T-helper 17 cell (primary cell): ENCODE data around the gene ADARB1. TPM values are rescaled to one million over a fixed set of nuclear protein-coding genes. Genes with fewer than 3 reads are reported as not detected.
A peak's percentile ranks its signal among the peaks of the same experiment; 100 is the strongest.

Source experiments
- ATAC-seq: fragments of 150-1000 bp; cut with Tn5 transposase; 2 replicates; pipeline ENCODE4 v1.10.0; 2021; ENCODE audit warnings: mild to moderate bottlenecking, moderate library complexity
- DNase-seq, 3 donors: peaks; one replicate each; pipeline versions ENCODE4 v3.0.0 to v3.0.0-alpha.2; 2020 to 2021
- H3K9me3 ChIP-seq: one replicate; pipeline ENCODE4 v1.7.0; 2013; ENCODE audit warnings: low read length, mild to moderate bottlenecking; ENCODE audit not compliant: control insufficient read depth, poor library complexity, severe bottlenecking
- H3K27ac Mint-ChIP-seq: one replicate; pipeline ENCODE4 v1.8.0; 2022; ENCODE audit warnings: mild to moderate bottlenecking, moderate library complexity, mixed read lengths
- H3K27me3 Mint-ChIP-seq: one replicate; pipeline ENCODE4 v1.8.0; 2022; ENCODE audit warnings: mixed read lengths
- H3K36me3 Mint-ChIP-seq: one replicate; pipeline ENCODE4 v1.8.0; 2022; ENCODE audit warnings: low read depth, mixed read lengths
- H3K4me1 Mint-ChIP-seq: one replicate; pipeline ENCODE4 v1.8.0; 2022; ENCODE audit warnings: mild to moderate bottlenecking, mixed read lengths
- H3K4me3 Mint-ChIP-seq: one replicate; pipeline ENCODE4 v1.8.0; 2022; ENCODE audit warnings: mild to moderate bottlenecking, moderate library complexity, mixed read lengths
- total RNA-seq, 4 donors: library from RNA in 2 of 4; stranded (reverse) in 2 of 4; gene quantifications; one replicate each; pipeline ENCODE4 v1.2.3 and lab custom pipeline; 2022 to 2026

Gene ADARB1
- total RNA-seq, 2 donors from 2014 or later = 28.4 to 37.0 TPM

DNA sequence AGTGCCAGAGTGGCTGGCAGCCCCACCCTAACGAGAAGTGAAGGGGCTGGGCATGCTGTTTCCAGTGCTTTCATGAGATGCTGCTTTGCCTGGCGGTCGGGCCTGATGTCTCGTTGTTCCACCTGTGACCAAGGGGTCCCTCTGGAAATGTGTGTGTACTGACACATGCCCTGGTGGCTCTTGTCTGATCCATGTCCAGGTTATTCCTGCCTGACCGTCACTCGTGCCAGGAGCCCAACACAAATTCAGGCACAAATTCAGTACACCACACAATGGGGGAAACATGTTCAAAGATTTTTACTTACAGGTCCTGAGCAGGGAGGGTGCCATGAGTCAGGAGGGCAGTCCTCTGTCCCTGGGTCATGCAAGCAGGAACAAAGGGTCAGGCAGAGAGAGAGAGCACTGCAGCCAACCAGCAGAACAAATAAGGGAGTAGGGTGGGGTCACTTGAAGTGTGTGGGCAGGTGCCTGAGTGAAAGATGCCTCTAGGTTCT is 76.3 kb downstream of the ADARB1 start:
- H3K4me1 Mint-ChIP-seq = peaks cover 30% of the 10 kb centered on the region
- ATAC-seq (no peak), DNase-seq (no peak)
- no peaks in the 10 kb centered on the region for H3K27me3 Mint-ChIP-seq
- no peak overlapping the region for H3K4me3 Mint-ChIP-seq
- H3K36me3 Mint-ChIP-seq = peaks cover 3% of the 10 kb centered on the region
- no peaks in the 10 kb centered on the region for H3K9me3 ChIP-seq
- no peak overlapping the region for H3K27ac Mint-ChIP-seq

GRCh38 chr21:45151445-45152160 is 77.2 kb downstream of the ADARB1 start:
- no peaks in the 10 kb centered on the region for H3K9me3 ChIP-seq
- no peak for DNase-seq
- Mint-ChIP-seq H3K4me1 (peaks cover 33% of the 10 kb centered on the region), H3K36me3 (peaks cover 3% of the 10 kb centered on the region), H3K4me3 (peak overlapping the region; percentile 88), H3K27me3 (no peaks in the 10 kb centered on the region), H3K27ac (peak overlapping the region; percentile 89)
- no peak for ATAC-seq

- H3K4me3 Mint-ChIP-seq = peak overlapping the region; percentile 88
- H3K9me3 ChIP-seq = no peaks in the 10 kb centered on the region
- DNase-seq (peak; percentile 31 to 48 (median 41)), ATAC-seq (peak; percentile 88)
- H3K27me3 Mint-ChIP-seq = no peaks in the 10 kb centered on the region
- H3K4me1 Mint-ChIP-seq = peaks cover 36% of the 10 kb centered on the region
- H3K36me3 Mint-ChIP-seq = peaks cover 3% of the 10 kb centered on the region
- H3K27ac Mint-ChIP-seq = peak overlapping the region; percentile 89
Observed at GRCh38 chr21:45152265-45152746, 77.9 kb downstream of the ADARB1 start.

DNA sequence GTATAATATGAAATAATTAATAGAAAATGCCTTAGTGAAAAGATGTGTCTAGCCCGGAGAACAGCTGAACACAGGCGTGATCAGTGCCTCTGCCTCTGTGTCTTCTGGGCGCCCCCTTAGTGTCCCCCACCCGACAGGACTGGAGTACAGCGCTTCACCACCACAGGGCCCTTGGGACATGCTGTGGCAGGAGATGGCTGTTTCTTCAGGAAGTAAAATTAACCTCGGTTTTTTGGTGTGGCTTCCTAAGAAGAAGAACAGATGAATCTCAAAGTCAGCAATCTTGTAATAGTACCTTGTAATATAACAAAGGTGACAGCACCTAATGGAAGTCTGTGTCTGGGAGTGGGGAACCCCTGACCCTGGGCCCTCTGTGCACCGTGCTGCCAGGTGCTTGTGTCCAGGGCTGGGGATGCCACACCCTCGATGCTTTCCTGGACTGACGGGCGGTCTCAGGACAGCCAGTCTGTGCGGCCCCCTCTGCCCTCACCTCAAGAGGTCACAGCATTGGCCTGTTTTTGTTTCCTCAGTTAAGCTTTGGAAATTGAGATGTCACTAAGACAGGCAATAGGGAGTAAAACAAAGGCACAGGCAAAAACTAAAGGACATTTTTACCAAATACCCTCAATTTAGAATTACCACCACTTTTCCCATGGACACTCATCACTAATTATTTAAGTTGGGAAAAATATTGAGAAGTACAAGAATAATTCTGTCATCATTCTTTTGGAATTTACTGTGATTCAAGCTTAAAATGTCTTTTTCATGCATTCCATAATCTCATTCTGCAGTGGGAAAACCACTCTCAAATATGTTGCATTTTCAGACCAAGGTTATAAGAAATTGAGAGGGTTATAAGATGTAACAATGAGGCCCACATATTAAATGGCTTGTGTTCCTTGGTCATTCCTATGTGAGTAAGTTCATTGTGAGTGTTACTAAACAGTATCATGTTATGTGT is 79.3 kb downstream of the ADARB1 start:
- no peak for DNase-seq
- Mint-ChIP-seq H3K4me1 (peaks cover 38% of the 10 kb centered on the region), H3K36me3 (peaks cover 3% of the 10 kb centered on the region), H3K4me3 (peak overlapping the region; percentile 63), H3K27ac (peak overlapping the region; percentile 89), H3K27me3 (no peaks in the 10 kb centered on the region)
- H3K9me3 ChIP-seq = no peaks in the 10 kb centered on the region
- ATAC-seq = no peak

GRCh38 chr21:45154511-45155508 is 80.4 kb downstream of the ADARB1 start:
- ATAC-seq (peak; percentile 77), DNase-seq (peak in 1 of 3 donors; percentile 18)
- H3K27me3 Mint-ChIP-seq = no peaks in the 10 kb centered on the region
- H3K27ac Mint-ChIP-seq = peak overlapping the region; percentile 1
- peak overlapping the region; percentile 49 for H3K4me3 Mint-ChIP-seq
- H3K4me1 Mint-ChIP-seq = peaks cover 39% of the 10 kb centered on the region
- H3K36me3 Mint-ChIP-seq = peaks cover 3% of the 10 kb centered on the region
- H3K9me3 ChIP-seq = no peaks in the 10 kb centered on the region

- H3K9me3 ChIP-seq = no peaks in the 10 kb centered on the region
- peaks cover 36% of the 10 kb centered on the region for H3K4me1 Mint-ChIP-seq
- DNase-seq = no peak
- H3K36me3 Mint-ChIP-seq = peaks cover 3% of the 10 kb centered on the region
- no peak overlapping the region for H3K4me3 Mint-ChIP-seq
- no peaks in the 10 kb centered on the region for H3K27me3 Mint-ChIP-seq
- no peak for ATAC-seq
- H3K27ac Mint-ChIP-seq = peak overlapping the region; percentile 1
Observed at GRCh38 chr21:45155910-45156309, 81.5 kb downstream of the ADARB1 start.

DNA sequence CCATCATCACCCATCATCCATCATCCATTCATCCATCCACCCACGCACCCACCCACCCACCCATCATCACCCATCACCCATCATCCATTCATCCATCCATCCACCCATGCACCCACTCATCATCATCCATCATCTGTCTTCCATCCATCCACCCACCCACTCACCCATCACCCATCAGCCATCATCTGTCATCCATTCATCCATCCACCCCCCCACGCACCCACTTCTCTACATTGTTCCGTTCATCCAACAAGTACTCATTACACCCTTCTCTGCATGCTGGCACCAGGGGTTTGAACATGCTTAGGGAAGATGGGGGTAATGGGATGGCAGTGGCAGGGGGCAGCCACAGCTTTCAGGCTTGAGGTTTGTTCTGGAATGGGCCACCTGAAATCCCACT is 82.1 kb downstream of the ADARB1 start:
- Mint-ChIP-seq H3K27me3 (no peaks in the 10 kb centered on the region), H3K4me1 (peaks cover 33% of the 10 kb centered on the region), H3K27ac (no peak overlapping the region), H3K36me3 (peaks cover 3% of the 10 kb centered on the region), H3K4me3 (no peak overlapping the region)
- H3K9me3 ChIP-seq = no peaks in the 10 kb centered on the region
- no peak for DNase-seq
- ATAC-seq = no peak

- peaks cover 3% of the 10 kb centered on the region for H3K36me3 Mint-ChIP-seq
- no peak overlapping the region for H3K4me3 Mint-ChIP-seq
- H3K9me3 ChIP-seq = no peaks in the 10 kb centered on the region
- H3K27ac Mint-ChIP-seq = no peak overlapping the region
- ATAC-seq = no peak
- H3K4me1 Mint-ChIP-seq = peaks cover 28% of the 10 kb centered on the region
- no peak for DNase-seq
- no peaks in the 10 kb centered on the region for H3K27me3 Mint-ChIP-seq
Observed at GRCh38 chr21:45157932-45158331, 83.6 kb downstream of the ADARB1 start.

GRCh38 chr21:45158491-45159423 is 84.4 kb downstream of the ADARB1 start:
- no peaks in the 10 kb centered on the region for H3K9me3 ChIP-seq
- Mint-ChIP-seq H3K36me3 (peaks cover 3% of the 10 kb centered on the region), H3K27ac (no peak overlapping the region), H3K27me3 (no peaks in the 10 kb centered on the region), H3K4me1 (peaks cover 28% of the 10 kb centered on the region), H3K4me3 (no peak overlapping the region)
- ATAC-seq (no peak), DNase-seq (no peak)

- Mint-ChIP-seq H3K27ac (no peak overlapping the region), H3K4me3 (no peak overlapping the region), H3K4me1 (peaks cover 21% of the 10 kb centered on the region), H3K36me3 (peaks cover 3% of the 10 kb centered on the region), H3K27me3 (no peaks in the 10 kb centered on the region)
- no peaks in the 10 kb centered on the region for H3K9me3 ChIP-seq
- no peak for DNase-seq
- ATAC-seq = no peak
Observed at GRCh38 chr21:45160198-45160597, 85.8 kb downstream of the ADARB1 start.

- Mint-ChIP-seq H3K4me3 (no peak overlapping the region), H3K27me3 (no peaks in the 10 kb centered on the region), H3K27ac (no peak overlapping the region), H3K36me3 (no peaks in the 10 kb centered on the region), H3K4me1 (peaks cover 19% of the 10 kb centered on the region)
- DNase-seq = no peak
- H3K9me3 ChIP-seq = no peaks in the 10 kb centered on the region
- no peak for ATAC-seq
Observed at GRCh38 chr21:45161038-45161945, 86.9 kb downstream of the ADARB1 start.
